NCI-H82 treated with DMSO at 0.1 percent for 48 hours (cell line): ENCODE results near the gene TBL1Y.
"Not testable (repeated sequence)": the region's sequence is repeated elsewhere in the genome, so short reads cannot be mapped to it uniquely, and the experiment has no call there.

ENCODE experiments used
- DNase-seq: peaks from one replicate; lab custom pipeline; 2025; ENCODE audit not compliant: unreplicated experiment; lab: John Stamatoyannopoulos, UW

Gene TBL1Y

DNA sequence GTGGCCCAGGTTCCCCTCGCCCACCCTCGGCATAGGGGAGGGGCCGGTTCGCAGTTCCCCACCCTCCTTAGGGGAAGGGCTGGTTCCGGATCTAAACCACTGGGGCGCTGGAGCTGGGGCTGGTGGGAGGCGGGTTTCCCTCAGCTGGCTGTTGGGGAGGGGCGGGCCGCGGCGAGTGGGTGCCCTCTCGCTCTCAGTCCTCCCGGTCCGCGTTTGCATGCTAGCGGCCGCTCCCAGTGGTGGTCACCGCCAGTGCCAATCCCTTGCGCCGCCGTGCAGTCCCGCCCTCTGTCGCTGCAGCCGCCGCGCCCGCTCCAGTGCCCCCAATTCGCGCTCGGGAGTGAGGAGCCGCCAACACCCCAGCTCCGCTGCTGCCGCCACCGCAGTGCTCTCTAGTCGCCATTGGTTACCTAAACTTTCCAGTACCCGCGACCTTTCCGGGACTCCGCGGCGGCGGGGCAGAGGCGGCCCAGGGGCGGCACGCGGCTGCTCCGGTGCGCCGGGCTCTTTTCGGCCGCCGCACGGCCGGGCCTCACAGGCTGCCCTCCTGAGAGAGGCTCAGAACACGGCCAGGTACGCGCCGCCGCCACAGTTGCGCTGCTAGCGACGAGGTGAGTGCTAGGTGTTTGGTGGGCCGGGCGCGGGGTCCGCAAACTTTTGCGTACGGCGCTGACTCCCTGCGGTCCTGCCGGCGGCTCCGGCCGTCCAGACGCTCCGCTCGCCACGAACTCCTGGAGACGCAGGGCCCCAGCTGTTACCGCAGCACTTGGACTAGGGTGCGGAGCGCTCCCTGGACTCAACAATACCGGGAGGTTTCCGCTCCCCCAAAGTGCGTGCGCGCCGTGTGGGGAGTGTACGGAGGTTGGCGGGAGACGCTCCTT is at the start of gene TBL1Y:
TBL1Y (plus strand) TSS at position 326 of the 881 bp plus-strand sequence. CDS start 114,388 bp downstream, outside the sequence.
- no peak for DNase-seq

DNA sequence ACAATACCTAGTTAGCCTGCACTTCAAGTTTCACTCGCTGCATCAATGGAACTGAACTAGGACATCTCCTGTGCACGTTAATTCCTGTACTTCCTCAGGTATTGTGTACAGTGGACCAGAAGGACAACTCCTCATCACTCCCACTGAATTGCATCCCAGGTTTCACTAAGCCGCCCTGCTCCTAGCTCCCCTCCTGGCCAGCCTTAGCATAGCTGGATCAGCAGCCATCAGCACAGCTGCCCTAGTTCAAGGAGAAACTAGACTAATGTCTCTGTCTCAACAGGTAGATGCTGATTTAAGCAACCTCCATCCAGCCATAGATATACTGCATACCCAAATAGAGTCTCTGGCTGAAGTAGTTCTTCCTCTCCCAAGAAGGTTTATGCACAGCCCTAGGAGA is 16.0 kb upstream of the TBL1Y start:
- DNase-seq, result no peak

DNA sequence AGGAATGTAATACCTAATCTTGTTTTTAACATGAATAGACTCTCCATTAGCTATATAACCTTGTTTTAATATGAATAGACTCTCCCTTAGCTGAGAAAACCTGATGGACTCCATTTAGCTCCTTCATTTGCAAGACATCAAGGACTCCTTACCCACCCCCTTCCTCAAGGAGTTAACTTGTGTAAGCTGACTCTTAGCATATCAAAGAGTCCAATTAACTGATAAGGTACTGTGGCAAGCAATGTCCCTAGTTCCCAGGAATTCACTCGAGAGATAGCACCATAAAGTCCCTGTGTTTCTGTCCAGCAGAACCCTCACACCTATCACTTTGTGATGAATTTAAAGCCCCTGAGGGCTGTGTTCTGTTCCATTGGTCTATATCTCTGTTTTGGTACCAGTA is 15.3 kb upstream of the TBL1Y start:
- no peak for DNase-seq

DNA sequence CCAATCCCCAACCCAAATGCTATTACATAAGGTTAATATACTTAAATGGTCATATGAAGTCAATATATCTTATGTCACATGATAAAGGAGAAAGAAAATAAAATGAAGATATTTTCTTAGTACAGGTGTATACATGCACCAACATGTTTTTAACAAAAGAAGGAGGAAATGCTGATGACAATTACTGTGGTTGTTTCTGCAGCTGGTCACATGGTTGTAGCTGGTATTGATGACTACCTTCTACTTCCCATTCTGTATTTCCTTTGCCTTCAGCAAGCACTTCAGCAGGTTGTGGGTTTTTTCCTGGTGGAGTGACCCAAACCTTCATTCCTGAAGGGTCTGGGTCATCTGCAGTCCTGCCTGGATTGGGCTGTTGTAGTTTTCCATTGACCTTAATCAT is 8.4 kb upstream of the TBL1Y start:
- not testable (repeated sequence) for DNase-seq

DNA sequence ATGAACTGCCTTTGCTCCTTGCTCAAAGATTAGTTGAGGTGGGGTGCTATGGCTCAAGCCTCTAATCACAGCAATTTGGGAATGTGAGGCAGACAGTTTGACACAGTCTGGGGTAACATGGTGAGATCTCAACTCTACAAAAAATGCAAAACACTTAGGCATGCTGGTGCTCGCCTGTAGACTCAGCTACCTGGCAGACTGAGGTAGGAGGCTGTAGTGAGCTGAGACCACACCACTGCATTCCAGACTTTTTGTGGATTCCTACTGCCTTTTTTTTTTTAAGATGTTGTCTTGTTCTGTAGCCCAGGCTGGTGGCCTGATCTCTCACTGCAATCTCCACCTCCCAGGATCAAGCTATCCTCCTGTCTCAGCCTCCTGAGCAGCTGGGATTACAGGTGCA is 2.9 kb upstream of the TBL1Y start:
- no peak for DNase-seq

DNA sequence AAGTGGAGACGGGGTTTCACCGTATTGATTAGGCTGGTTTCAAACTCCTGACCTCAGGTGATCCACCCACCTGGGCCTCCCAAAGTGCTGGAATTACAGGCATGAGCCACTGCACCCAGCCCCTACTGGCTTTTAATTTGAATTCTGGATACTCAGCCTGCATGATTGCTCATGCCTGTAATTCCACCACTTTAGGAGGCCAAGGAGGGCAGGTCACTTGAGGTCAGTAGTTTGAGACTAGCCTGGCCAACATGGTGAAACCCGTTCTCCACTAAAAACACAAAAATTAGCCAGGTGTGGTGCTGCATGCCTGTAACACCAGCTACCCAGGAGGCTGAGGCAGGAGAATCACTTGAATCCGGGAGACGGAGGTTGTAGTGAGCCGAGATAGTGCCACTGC is 2.5 kb upstream of the TBL1Y start:
- not testable (repeated sequence) for DNase-seq

DNA sequence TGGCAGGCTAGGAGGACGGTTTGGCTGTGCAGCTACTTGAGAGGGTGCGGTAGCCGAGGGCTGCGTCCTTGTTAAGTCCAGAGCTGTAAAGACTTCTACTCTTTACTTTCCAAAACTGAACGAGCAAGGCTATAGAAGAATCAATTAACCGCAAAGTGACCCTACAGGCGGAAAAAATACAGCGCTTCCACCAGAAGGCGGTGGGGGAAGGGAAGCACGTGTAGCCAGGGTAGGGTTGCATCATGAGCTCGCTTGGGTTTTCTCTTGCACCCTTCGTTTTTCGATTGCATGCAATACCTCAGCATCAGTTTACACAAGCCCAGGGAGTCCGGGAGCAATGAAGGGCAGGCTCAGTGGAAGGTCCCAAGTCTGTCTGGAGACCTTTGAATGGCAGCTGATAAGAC is 1.4 kb upstream of the TBL1Y start:
- no peak for DNase-seq

DNA sequence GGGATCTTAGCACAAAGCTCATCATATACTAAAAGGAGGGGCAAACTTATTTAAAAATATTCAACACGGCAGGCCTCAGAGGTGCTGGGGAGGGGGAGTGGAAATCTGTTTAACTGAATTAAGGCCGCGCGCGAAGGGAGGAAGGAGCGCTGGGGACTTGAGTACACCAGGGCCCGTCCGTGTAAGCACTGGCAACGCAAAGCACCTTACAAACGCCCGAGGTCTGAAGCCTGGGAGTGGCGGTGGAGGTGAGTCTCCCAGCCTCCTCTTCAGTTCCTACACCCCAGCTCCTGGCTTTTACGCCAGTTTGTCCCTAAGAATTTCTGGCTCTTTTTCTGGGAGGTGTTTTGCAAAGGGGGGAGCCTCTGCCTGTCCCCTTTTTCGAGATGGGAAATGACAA is 641 bp upstream of the TBL1Y start:
- no peak for DNase-seq

DNA sequence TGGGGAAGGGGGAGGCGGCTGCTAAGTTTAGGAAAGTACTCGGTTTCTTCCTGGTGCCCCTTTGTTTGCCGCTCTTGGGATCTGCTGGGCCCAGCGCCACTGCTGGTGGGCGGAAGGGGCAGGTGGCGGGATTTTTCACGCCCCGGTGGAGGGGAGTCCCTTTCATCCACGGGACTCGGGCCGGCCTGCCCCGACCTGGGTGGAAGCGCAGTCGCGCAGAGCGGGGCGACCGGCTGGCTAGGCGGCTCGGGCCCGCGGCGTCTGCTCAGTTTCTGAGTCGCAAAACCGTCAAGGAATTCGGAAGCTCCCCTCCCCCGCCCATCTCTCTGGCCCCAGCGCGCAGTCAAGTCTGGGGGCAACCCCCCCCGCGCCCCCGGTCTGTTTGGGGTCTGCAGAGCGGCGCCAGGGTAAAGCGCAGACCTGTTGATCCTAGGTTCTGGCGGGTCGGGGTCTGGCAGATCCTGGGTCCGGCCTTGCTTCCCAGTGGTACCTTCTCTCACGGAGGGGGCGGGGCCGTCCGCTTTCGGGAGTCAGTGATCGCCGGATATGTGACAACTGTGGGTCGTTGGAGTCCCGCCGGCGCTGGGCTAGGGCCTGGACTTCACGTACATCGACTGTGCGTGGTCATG is 870 bp downstream of the TBL1Y start, which contains the start of gene AMELY:
AMELY (minus strand) TSS at position 500 of the 629 bp plus-strand sequence. CDS start 39,144 bp downstream, outside the sequence.
- DNase-seq, result no peak

DNA sequence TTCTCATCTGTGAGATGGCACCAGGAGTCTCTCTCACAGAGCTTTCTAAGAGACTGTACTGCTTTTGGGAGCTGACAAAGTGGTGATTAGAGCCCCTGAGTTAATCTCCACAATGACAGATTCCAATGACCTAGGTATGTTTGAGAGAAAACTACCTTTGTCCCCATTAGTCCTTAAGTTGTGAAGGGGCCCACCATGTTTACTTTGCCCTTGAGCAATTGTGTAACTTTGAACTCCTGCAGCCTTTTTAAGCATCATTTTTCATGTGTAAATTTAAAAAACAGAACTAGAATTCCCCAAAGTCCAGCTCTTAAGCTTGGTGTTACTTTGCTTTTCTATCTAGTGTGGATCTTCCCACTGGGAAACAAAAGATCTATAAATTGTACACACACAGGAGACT is 2.9 kb downstream of the TBL1Y start:
- no peak for DNase-seq

DNA sequence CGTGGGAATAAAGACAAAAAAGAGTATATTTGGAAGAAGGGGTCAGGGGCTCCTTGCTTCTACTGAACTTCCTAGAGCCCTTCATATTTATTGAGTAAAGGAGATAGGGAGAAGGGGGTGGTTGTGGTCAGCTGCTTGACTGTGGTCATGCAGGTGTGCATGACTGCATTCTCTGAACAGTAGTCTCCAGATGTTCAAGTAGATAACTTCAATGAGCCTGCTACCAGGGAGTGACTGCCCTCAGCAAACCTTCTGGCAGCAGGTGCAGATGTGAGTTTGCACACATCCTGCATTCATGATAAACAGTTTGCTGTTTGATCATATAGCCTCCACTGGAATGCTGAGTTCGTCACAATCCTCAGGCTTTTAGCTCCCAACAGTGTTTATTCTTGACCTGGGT is 10.6 kb downstream of the TBL1Y start:
- no peak for DNase-seq

DNA sequence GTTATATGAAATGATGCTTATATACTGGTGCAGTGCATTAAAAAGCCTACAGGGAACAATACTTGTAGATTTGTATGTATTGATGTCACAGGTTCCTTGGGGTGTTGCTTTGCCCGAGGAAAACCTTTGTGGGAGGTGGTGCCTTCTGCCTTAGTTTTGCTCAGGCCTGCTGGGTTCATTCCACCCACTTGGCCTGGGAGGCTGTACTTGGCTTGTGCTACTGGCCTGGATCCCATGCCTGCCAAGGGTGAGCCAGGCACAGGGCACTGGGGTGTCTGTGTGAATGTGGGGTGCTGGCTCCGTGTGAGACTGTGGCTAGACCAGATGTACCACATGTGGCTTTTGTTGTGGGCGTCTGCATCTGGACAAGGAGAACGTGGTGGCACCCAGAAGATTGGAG is 17.8 kb downstream of the TBL1Y start:
- DNase-seq, result no peak

DNA sequence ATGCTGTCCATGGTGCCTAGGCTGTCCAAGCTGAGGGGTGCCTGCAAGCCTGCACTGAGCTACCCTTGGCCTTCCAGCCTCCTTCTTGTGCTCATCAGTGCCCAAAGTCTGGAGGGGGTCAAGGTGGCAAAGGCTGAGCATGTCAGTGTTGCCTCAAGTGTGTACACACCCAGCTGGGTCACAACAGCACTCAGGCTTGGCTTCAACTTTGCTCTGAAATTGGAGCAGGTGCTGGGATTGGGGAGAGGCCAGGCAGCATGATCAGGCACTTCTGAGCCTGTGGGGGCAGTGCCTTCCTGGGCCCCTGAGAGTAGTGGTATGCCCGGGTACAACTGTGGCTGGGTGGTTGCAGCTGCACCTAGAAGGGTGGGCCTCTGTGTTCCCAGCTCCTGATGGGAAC is 18.7 kb downstream of the TBL1Y start:
- DNase-seq, result no peak

DNA sequence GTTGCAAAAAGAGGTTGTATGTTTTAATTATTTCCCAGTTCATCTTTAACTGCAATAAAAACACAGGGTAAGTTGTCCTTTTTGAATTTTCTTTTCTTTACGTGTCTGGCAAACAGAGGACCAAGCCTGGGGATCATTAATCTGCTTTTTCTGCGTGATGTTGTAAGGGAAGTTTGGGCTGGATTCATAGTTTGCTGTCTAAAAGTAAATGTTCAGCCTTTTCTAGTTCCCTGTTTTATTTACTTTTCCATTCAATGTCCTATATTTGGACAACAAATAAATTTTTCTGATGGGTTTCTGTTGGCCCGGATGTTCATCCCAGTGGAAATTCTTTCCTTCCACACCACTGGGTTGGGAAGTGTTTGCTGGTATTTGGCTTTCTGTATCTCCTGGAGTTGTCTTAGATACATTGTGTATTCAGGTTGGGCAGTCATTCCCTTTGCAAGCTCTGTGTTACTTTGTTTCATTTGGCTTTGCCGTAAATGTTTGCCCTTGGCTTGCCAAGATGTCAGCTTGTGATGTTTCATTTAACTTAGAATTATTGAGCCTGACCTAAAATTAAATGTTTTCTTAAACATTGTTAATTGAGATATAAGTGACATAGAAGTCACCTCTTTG is 21.4 kb downstream of the TBL1Y start:
- no peak for DNase-seq

DNA sequence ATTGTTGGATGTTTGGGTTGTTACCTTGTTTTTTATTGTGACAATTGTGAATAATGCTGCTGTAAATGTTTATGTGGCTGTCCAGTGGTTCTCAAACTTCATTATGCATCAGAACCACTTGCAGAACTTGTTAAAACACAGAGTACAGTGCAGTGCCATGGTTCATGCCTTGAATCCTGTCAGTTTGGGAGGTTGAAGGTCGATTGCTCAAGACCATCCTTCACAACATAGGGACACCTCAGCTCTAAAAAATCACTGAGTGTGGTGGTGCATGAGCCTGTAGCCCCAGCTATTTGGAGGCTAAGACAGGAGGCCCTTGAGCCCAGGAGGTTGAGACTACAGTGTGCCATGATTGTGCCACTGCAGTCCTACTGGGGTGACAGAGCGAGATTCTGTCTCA is 25.0 kb downstream of the TBL1Y start:
- DNase-seq, result no peak

DNA sequence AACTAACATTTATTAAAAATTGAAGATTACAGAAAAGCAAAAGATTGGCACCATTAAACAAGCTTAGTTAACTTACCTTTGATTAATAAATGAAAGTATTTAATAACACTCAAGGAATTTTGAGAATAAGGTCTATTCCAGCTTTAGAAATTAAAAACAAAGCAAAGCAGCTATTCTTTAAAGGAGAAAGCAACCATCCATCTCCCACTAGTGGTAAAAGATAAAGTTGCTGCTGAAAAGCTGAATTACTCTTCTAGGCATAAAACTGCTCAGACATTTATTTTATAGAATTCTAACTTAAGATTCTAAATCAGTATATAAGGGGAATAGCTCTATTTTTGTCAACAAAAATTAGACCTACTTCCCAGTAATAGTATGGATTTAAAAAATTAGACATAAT is 37.2 kb downstream of the TBL1Y start:
- no peak for DNase-seq

DNA sequence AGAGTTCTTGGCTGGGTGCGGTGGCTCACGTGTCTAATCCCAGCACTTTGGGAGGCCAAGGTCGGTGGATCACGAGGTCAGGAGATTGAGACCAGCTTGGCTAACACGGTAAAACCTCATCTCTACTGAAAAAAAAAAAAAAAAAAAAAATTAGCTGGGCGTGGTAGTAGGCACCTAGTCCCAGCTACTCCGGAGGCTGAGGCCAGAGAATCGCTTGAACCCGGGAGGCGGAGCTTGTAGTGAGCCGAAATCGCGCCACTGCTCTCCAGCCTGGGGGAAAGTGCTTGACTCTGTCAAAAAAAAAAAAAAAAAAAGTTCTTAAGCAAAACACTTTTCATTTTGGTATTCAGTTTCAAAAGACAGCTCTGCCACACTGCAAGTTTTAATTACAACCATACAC is 37.9 kb downstream of the TBL1Y start:
- no peak for DNase-seq

DNA sequence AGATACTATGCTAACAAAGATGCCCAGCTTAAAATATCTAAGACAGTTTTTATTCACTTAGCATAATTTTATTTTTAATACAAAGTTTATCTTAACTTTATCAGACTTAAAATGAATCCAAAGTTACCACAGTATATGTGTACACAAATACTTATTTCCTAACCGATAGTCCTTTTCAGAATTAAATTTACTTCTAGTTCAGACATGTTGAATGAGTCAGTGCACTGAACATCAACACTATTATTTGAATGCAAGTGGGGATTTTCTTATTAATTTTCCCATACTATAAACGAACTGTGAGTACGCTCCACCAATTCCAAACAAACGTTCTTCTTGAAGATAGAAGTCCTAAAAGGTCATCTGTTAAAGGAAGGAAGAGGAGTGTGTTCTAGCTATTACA is 39.5 kb downstream of the TBL1Y start:
- DNase-seq, result no peak

DNA sequence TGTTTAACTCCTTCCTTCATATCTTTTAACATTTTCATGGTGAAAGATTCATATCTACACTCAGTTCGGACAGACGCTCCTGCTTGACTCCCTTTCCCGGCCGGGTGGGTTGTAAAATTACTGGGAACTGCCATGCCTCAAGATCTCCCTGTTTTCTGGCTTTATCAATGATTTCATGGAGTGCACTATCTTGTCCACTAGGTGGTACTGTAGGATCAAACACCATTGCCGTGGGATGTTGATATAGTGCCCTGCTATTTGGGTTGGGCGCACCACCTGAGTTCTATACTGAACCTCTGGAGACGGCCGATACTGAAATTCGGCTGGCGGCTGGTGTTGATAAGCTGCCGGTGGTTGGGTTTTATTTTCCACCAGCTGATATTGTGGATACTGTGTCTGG is 54.2 kb downstream of the TBL1Y start:
- DNase-seq, result no peak

DNA sequence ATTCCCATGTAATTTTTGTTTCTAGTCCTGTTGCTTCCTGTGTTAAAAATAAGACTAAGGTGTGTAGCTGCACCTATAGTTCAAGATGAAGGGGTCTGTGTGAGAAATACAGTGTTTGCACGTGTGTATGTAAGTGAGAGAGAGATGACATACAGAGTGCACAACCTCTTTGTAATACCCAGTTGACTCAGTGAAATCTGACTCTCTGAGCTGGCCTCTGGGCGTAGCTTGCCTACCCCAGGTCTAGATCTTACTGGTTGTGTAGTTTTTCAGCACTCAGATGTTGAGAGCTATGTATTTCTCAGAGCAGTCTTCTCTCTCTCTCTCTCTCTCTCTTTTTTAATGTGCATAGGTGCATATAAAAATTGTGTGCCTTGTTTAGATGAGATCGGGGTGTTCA is 56.0 kb downstream of the TBL1Y start:
- DNase-seq, result no peak

DNA sequence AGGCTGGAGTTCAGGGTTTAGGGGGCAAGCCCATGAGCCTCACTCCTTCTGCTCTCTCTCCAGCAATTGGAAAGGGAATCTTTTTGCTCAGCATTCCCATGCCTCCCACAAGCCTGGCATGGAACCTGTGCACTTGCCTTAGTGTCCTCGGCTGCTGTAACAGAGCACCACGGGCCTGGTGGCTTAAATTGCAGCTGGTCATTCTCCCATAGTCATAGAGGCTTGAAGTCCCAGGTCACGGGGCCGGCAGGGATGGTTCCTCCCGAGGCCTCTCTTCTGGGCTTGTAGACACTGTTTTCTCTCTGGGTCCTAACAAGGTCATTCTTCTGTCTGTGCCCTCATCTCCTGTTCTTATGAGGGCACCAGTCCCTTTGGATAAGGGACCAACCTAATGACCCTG is 57.2 kb downstream of the TBL1Y start:
- DNase-seq, result no peak

DNA sequence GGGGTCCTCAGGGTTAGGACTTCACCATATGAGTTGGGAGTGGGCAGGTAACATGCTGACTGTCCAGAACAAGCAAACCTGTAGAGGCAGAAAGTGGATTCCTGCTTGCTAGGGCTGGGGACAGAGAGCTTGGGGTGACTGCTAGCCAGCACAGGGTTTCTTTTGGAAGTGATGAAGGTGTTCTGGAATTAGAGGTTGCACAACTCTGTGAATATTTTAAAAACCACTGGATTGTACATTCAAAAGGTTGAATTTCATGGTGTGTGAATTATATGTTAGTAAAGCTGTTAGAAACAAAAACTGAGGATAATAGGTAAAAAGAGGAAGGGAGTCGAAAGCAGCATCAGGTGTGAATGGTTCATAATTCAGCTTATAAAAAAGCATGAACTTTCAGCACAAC is 57.7 kb downstream of the TBL1Y start:
- no peak for DNase-seq
